ENCODE measurements around the gene SLC29A1.
A peak's percentile ranks its signal among the peaks of the same experiment; 100 is the strongest.

SLC29A1 gene

DNA sequence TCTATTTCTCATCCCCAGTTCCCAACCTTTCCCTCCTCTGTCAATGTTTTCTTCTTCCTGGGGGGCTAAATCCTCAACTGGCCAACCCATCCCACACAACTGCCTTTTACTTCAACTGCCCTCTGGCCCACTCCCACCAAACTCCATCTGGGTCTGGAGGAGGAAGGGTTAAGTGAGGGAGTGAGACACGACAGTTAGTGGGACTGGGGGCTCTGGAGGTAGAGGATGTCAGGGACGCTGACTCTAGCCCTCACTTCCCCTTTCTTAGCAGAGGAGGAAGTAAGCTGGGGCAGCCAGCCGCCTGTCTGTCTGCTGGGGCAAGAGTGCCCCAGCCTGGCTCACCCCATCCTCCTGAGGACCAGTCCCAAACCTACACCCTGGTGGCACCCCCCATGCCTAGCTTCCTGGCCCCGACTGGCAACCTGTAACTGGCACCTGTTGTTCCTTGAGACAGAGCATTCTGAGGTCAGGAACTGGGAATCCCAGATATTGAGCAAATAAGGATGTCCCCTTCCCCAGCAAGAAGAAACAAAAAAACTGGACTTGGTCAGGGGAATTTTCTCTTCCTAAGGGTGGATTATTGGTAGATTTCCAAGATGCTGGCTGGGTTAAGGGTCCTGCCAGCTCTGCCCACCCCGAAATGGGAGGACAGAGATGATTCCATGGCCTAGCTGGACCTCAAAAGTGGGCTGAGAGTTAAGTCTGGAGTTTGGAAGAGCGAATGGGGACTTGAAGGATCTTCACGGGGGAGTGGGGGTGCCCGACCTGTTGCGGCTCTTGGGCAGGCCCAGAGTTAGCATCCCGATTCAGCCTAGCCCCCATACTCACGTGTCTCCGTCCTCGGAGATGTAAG, 41.0 kb downstream of the SLC29A1 start:
- no peak for DNase-seq (ENCODE audit: extremely low read depth in 1 of 2, low read depth in 1 of 2)

DNA sequence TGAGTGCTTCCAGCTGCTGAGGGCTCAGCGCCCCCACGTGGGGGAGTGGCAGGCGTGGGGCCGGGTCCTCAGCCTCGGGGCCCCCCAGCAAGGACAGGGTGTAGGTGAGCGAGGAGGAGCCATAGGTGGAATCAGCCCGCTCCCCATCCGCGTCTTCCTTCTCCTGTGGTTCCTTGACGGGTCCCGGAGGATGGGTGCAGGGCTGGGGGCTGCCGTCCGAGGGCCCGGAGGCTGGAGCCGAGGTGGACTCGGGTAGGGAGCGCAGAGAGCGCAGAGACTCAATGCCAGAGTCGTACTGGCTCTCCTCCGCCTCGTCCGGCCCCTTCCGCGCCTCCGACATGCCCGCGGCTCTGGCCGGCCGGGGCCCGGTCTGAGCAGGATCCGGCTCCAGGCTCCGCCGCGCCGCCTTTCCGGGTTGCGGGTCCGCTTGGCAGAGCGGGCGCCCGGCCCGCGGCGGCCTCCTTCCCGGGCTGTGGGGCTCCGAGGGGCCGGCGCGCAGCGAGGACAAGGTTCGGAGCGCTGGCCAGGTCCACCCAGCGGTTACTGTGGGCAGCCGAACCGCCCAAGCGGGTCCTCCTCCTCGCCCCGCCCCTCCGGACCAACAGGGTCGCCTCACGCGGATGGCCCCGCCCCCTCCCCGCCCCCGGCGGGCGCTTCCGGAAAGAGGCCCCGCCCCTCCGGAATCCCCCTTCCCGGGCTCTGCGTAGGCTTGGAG, 41.8 kb downstream of the SLC29A1 start, which contains the start of gene NFKBIE:
Gene NFKBIE (minus strand): TSS at position 545 of the 715 bp plus-strand sequence. CDS start 205 bp downstream, at position 340.
- DNase-seq (ENCODE audit: extremely low read depth in 1 of 2, low read depth in 1 of 2) = peak; percentile 86 to 92

DNA sequence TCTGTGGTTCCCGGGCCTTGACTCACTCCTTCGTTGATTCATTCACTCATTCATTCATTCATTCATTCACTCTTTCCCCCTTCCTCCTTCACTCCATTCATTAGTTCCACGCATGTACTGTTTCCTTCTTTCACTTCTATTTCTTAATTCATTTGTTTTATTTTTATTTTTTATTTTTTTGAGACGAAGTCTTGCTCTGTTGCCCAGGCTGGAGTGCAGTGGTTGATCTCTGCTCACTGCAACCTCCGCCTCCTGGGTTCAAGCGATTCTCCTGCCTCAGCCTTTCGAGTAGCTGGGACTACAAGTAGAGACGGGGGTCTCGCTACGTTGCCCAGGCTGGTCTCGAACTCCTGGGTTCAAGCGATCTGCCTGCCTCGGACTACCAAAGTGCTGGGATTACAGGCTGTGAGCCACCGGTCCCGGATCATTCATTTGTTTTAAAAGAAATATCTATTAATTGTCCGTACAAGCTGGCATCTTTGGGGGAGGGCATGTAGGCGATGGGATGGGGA, 42.4 kb downstream of the SLC29A1 start:
- no peak for DNase-seq (ENCODE audit: extremely low read depth in 1 of 2, low read depth in 1 of 2)

DNA sequence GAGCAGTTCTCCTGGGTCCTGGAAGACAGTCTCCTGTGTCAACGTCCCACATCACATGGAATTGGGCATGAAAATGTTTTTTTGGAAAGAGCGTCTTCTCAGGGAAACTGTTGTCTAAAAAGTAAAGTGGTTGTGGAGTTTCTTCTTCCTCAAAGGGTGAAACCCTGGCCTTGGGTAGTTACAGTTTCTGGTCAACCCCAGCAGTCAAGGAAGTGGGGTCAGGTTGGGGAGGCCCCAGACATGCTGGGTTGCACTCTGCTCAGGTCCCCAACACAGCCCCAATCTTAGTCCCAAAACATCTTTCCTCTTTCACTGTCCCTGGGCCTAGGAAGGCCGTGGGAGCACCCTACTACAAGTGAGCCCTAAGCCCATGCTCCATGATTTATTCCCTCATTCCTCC, 43.0 kb downstream of the SLC29A1 start:
- no peak for DNase-seq (ENCODE audit: extremely low read depth in 1 of 2, low read depth in 1 of 2)

DNA sequence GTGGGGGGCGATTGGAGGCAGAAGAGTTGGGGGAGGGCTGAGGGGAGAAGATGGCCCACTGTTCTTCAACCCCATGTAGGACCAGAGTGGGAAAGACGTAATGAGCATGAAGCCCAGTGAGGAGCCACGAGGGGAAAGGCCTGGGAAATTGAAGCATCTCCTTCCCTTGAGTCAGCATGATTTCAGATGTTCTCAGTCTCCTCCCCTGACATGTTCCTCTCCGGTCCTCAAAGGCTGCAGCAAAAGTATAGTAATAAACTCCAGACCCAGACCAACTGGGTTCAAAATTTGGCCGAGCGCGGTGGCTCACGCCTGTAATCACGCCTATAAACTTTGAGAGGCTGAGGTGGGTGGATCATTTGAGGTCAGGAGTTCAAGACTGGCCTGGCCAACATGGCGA, 43.9 kb downstream of the SLC29A1 start:
- DNase-seq (ENCODE audit: extremely low read depth in 1 of 2, low read depth in 1 of 2) = no peak

DNA sequence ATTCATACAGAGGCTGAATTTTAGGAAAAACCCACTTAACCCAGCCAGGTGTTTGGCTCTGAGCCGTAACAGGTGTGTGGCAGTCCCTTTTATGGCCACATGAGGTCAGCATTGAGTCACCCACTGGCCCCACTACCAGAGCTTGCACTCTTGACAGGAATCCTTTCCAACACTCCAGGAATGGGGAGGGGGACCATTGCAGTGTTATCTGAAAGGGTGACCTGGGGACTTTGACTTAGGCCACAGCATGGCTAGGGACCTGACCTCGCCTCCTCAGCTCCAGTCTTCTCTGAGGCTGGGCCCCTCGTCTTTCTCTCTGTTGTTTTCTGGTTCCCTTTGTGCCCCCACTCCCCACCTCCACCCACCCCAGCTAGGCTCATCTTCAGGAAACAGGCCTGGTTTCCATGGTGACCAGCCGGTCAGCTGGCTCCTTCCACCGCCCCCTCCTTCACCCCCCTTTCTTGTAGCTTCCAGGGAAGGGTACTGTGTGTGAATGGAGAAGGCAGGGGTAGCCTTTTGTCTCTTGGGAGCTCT, 44.8 kb downstream of the SLC29A1 start:
- no peak for DNase-seq (ENCODE audit: extremely low read depth in 1 of 2, low read depth in 1 of 2)

DNA sequence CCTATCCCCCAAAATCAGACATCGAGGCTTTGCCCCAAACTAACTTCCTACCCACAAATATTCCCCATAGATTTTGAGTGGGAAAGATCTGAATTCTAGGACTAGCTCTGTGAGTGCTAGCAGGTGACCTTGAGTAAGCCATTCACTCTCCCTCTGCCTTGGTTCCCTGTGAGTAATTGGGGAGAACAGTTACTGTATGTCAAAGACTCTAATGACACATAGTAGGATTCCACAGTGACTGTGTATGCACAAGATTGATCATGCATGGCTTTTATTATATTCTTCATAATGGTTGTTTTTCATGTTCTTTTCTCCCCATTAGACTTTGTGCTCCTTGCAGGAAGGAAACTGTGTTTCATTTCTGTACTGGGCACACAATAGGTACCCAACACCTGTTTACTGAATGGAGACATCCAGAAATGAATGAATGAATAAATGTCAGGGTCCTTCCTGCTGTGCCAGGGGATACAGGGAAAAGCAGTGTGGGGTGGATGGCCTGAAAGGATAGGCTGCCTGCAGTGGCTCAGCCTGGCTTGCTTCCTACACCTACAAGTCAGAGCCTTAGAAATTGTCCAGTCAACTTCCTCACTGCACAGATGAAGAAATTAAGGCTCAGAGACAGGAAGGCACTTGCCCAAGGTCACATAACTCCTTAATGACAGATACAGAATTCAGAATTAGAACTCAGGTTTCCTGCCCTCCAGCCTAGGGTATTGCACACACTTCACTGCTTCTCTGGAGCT, 46.0 kb downstream of the SLC29A1 start:
- DNase-seq (ENCODE audit: extremely low read depth in 1 of 2, low read depth in 1 of 2) = no peak

DNA sequence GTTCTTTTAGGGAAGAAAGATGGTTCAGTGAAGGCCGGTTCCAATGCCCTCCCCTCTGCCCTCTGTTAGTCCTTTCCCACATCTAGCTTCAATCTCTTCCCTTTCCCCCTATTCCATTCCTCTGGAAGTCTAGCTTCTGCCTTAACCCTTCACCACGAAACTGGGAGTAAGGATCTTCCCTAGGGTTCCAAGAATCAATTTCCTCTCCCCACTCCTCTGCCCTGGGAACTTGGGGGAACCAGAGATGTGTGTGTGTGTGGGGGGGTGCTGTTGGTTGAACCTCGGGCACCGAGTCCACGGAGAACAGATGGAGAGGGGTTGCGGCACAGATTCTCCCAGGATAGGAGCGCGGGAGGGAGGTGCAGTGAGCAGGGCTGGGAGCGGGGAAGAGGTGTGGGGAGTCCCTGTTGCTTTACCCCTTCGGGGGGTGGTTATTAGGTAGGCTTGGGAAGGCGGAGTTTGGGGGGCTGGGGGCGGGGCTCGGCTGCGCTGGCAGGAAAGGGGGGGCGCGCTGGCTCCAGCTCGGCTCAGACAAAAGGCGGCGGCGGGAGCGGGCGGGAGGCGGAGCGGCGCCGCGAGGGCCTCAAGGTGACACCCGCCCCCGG, 46.6 kb downstream of the SLC29A1 start, which contains the start of gene TMEM151B:
Gene TMEM151B (plus strand): TSS at position 530 of the 605 bp plus-strand sequence. CDS start 293 bp downstream, outside the sequence.
- DNase-seq (ENCODE audit: extremely low read depth in 1 of 2, low read depth in 1 of 2) = no peak

DNA sequence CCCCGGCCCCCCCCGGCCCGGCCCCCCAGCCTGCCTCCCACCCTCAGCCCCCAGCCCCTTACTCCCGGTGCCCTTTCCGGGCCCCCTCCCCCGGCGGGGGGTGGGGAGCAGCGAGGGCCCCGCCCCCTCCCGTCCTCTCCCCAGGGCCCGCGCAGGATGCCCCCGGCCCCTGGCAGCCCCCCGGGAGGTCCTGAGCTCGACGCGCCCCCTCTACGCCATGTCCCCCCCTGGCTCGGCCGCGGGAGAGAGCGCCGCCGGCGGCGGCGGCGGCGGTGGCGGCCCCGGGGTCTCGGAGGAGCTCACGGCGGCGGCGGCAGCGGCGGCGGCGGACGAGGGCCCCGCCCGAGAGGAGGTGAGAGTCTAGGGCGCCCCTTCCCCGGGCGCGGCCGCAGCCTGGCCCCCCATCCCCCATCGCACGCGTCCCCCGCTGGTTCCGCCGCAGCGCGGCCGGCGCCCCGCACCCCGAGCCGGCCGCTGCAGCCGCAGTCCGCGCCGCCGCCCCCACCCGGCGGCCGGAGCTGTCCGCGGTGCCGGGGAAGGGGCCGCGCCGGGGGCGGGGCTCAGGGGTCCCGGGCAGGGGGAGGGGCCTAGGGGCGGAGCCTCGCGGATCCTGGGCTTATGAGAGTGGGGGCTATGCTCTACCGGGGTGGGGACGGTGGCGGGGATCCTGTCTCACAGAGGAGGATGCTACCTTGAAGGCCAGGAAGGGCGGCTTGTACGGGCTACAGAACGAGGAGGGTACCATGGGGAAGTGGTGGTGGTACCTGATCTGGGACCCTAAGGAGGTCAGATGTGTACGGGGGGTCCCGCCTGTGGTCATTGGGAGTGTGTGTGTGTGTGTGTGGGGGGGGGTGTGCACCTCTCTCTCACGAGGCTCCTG, 47.4 kb downstream of the SLC29A1 start:
- DNase-seq (ENCODE audit: extremely low read depth in 1 of 2, low read depth in 1 of 2) = no peak

DNA sequence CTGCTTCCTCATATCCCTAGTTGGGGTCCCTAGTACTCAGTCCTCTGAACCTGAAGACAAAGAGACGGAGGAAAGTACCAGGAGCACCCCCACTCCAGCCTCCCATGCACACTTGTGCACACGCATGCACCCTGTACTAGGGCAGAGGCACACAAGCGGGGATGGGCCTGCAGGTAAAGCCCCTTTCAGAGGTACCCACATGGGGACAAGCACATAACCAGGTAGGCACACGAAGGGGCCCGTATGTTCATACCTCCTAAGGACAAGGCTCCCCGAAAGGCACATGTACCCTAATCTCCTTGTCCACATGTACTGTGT, 48.0 kb downstream of the SLC29A1 start:
- no peak for DNase-seq (ENCODE audit: extremely low read depth in 1 of 2, low read depth in 1 of 2)

DNA sequence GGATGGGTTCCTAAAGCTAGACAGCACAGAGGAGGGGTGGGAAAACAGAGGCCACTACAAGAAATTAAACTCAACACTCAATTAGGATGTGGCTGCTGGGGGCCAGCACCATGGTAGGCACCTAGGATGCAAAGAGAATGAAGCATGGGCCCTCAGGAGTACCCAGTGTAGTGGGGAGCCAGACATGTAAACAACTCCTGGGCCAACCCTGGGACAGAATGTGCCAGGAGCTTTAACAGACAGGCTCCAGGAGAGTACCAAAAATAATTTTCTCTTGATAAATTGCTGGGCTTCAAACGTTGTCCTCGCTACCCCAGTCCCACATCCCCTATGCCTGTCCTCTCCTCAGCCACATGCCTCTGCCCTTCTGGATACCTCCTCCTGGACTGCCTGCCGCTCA, 48.5 kb downstream of the SLC29A1 start:
- DNase-seq (ENCODE audit: extremely low read depth in 1 of 2, low read depth in 1 of 2) = no peak

DNA sequence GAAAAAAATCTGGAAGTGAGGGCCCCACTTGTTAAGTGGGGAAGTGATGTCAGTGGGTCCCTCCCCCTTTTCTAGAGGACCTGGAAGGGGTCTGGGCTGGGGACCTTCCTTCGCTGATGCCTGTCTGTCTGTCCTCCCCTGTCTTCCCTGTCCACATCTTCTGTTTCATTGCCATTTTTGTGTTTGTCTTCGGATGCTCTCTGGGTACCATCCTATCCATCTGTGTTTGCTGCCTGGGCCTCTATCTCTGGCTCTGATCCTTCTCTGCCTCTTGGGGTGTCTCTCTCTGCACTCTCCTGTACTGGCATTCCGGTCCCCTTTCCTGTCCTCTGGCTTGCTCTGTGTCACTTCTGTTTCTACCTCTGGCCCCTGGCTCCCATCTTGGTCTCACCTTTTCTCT, 49.1 kb downstream of the SLC29A1 start:
- no peak for DNase-seq (ENCODE audit: extremely low read depth in 1 of 2, low read depth in 1 of 2)

DNA sequence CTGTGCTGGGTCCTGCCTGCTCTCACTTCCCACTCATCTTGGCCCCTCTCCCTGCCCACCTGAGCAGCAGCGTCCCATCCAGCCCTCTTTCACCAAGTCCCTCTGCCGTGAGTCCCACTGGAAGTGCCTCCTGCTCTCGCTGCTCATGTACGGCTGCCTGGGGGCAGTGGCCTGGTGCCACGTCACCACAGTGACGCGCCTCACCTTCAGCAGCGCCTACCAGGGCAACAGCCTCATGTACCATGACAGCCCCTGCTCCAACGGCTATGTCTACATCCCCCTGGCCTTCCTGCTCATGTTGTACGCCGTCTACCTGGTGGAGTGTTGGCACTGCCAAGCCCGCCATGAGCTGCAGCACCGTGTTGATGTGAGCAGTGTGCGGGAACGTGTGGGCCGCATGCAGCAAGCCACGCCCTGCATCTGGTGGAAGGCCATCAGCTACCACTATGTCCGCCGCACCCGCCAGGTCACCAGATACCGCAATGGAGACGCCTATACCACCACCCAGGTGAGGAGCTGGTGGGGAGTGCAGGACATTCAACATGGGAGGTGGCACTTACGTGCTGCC, 49.7 kb downstream of the SLC29A1 start:
- DNase-seq (ENCODE audit: extremely low read depth in 1 of 2, low read depth in 1 of 2) = no peak

DNA sequence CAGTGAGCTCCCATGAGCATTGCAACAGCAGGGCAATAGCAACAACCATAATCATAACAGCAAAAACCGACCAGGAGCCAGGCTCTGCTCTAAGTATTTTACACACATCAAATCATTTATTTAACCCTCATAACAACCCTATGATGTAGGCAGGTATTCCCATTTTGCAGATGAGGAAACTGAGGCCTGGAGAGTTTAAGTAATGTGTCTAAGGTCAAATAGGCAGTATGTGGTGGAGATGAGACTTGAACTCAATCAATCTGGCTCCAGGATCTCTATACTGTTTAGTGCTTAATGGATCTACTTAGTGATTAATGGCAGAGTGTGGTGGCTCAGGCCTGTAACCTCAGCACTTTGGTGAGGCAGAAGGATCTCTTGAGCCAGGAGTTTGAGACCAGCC, 50.2 kb downstream of the SLC29A1 start:
- DNase-seq (ENCODE audit: extremely low read depth in 1 of 2, low read depth in 1 of 2) = no peak

DNA sequence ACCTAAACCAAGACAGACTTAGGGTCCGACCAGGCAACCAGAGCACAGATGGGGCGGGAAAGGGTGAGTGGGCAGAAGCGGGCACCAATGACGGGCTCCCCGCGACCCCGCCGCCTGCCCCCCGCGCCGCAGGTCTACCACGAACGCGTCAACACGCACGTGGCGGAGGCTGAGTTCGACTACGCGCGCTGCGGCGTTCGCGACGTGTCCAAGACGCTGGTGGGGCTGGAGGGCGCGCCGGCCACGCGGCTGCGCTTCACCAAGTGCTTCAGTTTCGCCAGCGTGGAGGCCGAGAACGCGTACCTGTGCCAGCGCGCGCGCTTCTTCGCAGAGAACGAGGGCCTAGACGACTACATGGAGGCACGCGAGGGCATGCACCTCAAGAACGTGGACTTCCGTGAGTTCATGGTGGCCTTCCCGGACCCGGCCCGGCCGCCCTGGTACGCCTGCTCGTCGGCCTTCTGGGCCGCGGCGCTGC, 51.9 kb downstream of the SLC29A1 start:
- no peak for DNase-seq (ENCODE audit: extremely low read depth in 1 of 2, low read depth in 1 of 2)

DNA sequence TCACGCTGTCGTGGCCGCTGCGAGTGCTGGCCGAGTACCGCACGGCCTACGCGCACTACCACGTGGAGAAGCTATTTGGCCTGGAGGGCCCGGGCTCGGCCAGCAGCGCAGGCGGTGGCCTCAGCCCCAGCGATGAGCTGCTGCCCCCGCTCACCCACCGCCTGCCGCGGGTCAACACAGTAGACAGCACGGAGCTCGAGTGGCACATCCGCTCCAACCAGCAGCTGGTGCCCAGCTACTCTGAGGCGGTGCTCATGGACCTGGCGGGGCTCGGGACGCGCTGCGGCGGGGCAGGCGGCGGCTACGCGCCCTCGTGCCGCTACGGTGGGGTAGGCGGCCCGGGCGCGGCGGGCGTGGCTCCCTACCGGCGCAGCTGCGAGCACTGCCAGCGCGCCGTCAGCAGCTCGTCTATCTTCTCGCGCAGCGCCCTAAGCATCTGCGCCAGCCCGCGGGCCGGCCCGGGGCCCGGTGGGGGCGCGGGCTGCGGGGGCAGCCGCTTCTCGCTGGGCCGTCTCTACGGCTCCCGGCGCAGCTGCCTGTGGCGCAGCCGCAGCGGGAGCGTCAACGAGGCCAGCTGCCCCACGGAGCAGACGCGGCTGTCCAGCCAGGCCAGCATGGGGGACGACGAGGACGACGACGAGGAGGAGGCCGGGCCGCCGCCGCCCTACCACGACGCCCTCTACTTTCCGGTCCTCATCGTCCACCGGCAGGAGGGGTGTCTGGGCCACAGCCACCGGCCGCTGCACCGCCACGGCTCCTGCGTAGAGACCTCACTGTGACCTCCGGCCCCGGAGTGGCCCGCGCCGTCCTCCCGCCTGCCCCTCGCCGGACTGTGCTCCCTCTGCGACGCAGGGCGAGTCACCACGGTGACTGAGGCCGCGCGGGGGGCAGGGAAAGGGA, 52.6 kb downstream of the SLC29A1 start:
- DNase-seq (ENCODE audit: extremely low read depth in 1 of 2, low read depth in 1 of 2) = no peak

DNA sequence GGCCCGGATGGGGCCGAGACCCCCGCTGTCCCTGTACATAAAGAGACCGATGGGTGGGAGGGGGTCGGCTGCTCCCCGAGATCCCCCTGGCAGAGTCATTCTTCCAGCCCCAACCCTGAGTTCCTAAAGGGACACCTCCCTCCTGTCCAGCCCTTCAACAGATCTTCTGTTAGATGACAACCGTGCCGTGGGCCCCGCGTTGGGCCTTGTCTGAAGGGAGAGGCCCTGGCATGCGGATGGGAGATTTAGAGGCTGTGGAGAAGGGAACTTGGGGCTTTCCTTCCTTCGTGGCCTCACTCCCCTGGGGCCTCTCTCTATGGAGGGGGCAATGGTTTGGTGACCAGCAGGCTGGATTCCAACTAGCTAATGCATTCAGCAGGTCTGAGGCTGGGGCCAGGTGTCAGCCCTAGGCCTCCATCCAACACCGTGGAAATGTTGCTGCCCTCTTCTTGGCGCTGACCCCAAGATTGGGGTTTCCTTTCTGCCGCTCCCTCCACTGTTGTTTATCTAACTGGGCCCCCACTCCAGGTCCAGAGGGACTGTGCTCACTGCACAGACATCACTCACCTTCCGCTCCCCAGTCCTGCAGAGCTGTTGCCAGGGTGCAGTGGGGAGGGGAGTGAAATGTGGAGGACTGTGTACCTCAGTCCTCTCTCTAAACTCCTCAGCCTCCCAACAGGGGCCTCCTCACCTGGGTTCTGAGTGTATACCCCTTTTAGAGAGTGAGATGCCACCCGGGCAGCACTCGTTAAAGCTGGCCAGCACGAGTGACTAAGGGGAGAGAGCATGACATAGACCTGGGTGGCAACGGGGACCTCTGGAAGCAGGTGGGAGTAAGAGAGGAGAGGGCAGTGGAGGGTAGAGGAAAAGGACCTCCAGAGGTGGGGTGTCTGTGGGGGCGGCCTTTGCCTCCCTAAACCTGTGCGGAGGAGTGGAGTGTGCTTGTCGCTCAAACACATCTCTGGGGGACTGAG, 53.6 kb downstream of the SLC29A1 start:
- DNase-seq (ENCODE audit: extremely low read depth in 1 of 2, low read depth in 1 of 2) = no peak

Data from stimulated activated CD8-positive, alpha-beta memory T cell treated with anti-CD3 and anti-CD28 coated beads, Interleukin-7, amount 100 ng/mL, for 48 hours (primary cell).